K562 (cell line): ENCODE measurements around the gene RPS6KA4. TPM values are rescaled to one million over a fixed set of nuclear protein-coding genes. Genes with fewer than 3 reads are reported as not detected.
A peak's percentile ranks its signal among the peaks of the same experiment; 100 is the strongest.

ENCODE experiments used
- CBFA2T3 ChIP-seq: fragments of 450-650 bp; IDR thresholded peaks from 2 replicates; pipeline ENCODE4 v1.6.1; 2017
- CBX5 ChIP-seq: IDR thresholded peaks from 2 replicates; pipeline ENCODE4 v1.6.1; 2014; ENCODE audit warnings: low read depth, borderline replicate concordance
- DACH1 ChIP-seq: fragments of 450-650 bp; IDR thresholded peaks from 2 replicates; pipeline ENCODE4 v1.6.1; 2018; ENCODE audit not compliant: partially characterized antibody
- FOXA3 ChIP-seq, 2 experiments: fragments of 450-650 bp in 1 of 2; sonication (generic) in 1 of 2; formaldehyde crosslinking; IDR thresholded peaks in 1 of 2; conservative IDR thresholded peaks in 1 of 2; 2 replicates each; pipeline versions ENCODE4 v1.4.0 to v1.8.0; 2020 to 2022; ENCODE audit warnings: mild to moderate bottlenecking in 2 of 2, missing genetic modification reagents in 1 of 2
- FOXJ2 ChIP-seq: fragments of 200-800 bp; sonication (Bioruptor generic); IDR thresholded peaks from 2 replicates; pipeline ENCODE4 v1.6.1; 2016; ENCODE audit warnings: missing genetic modification characterization, missing compliant biosample characterization
- HNRNPK ChIP-seq: fragments of 200-400 bp; formaldehyde crosslinking; IDR thresholded peaks from one replicate; pipeline ENCODE4 v1.6.1; 2018; ENCODE audit warnings: mild to moderate bottlenecking, low read depth, low read length; ENCODE audit not compliant: poor library complexity, severe bottlenecking
- ID3 ChIP-seq, 2 experiments: fragments of 250-450 bp in 1 of 2; fragments of 450-650 bp in 1 of 2; sonication (Bioruptor Pico) in 1 of 2; IDR thresholded peaks; 2 replicates each; pipeline versions ENCODE4 v1.6.1 to v1.8.0; 2016 to 2021; ENCODE audit warnings: mild to moderate bottlenecking in 2 of 2, moderate library complexity in 2 of 2, missing compliant biosample characterization in 1 of 2, missing genetic modification characterization in 1 of 2
- NFXL1 ChIP-seq: fragments of 450-650 bp; formaldehyde crosslinking; IDR thresholded peaks from 2 replicates; pipeline ENCODE4 v1.4.0; 2021; ENCODE audit warnings: mild to moderate bottlenecking
- PHTF2 ChIP-seq: fragments of 250-450 bp; sonication (Bioruptor Pico); IDR thresholded peaks from 2 replicates; pipeline ENCODE4 v1.5.0; 2021; ENCODE audit warnings: mild to moderate bottlenecking
- PREB ChIP-seq: sonication (generic); formaldehyde crosslinking; IDR thresholded peaks from 2 replicates; pipeline ENCODE4 v1.8.1; 2023; ENCODE audit warnings: mild to moderate bottlenecking, missing genetic modification reagents
- SFPQ ChIP-seq: fragments of 200-400 bp; formaldehyde crosslinking; IDR thresholded peaks from 2 replicates; pipeline ENCODE4 v1.6.1; 2017; ENCODE audit warnings: mild to moderate bottlenecking, low read depth, low read length, moderate library complexity
- STAT6 ChIP-seq: sonication (generic); formaldehyde crosslinking; IDR thresholded peaks from 2 replicates; pipeline ENCODE4 v1.8.1; 2023; ENCODE audit warnings: mild to moderate bottlenecking, missing genetic modification reagents
- THRB ChIP-seq: fragments of 450-650 bp; formaldehyde crosslinking; conservative IDR thresholded peaks from 2 replicates; pipeline ENCODE4 v1.4.0; 2022; ENCODE audit warnings: mild to moderate bottlenecking, missing genetic modification characterization
- ZBTB49 ChIP-seq: sonication (generic); formaldehyde crosslinking; IDR thresholded peaks from 2 replicates; pipeline ENCODE4 v1.8.0; 2022; ENCODE audit warnings: missing genetic modification reagents, mild to moderate bottlenecking, borderline replicate concordance
- ZEB2 ChIP-seq: fragments of 450-650 bp; IDR thresholded peaks from 2 replicates; pipeline ENCODE4 v1.6.1; 2016
- ZNF143 ChIP-seq: sonication (generic); formaldehyde crosslinking; IDR thresholded peaks from 2 replicates; pipeline ENCODE4 v1.9.0; 2022; ENCODE audit warnings: mild to moderate bottlenecking, missing genetic modification reagents
- ZNF57 ChIP-seq: fragments of 450-650 bp; formaldehyde crosslinking; IDR thresholded peaks from 2 replicates; pipeline ENCODE4 v1.4.0; 2020; ENCODE audit warnings: mild to moderate bottlenecking, moderate library complexity
- polyA plus RNA-seq, 8 experiments: library from polyadenylated mRNA; depleted of rRNA in 4 of 8; stranded (reverse) in 5 of 8; unstranded in 3 of 8; fragments of >200 nt; fragmentation: Nextera tagmentation in 2 of 8; fragmentation: Illumina TruSeq in 1 of 8; extraction: Ambion mirVana in 2 of 8; extraction: Trizol in 1 of 8; gene quantifications; 2 replicates each; pipeline versions ENCODE4 v1.2.1 to v1.2.3, GENCODE V29; 2011 to 2014; ENCODE audit warnings: inconsistent platforms in 1 of 8, missing spikeins in 1 of 8
- total RNA-seq, 7 experiments: library from RNA; depleted of rRNA in 6 of 7; stranded (reverse); fragments of >200 nt in 6 of 7; fragmentation: Illumina TruSeq in 2 of 7; extraction: Trizol in 2 of 7; gene quantifications; 2 replicates each; pipeline versions ENCODE4 v1.2.1 to v1.2.3, GENCODE V29; 2011 to 2021; ENCODE audit warnings: low replicate concordance in 1 of 7

Gene RPS6KA4
- total and polyA plus RNA-seq, 9 of the 15 experiments (the other 6 are each of a cell fraction or from before 2014, with no cell fraction given) = 0.15 to 23.8 (median 9.8) TPM

- TF ChIP-seq CBX5 (no peak), PREB (CRISPR knock-in tag) (no peak), PHTF2 (CRISPR knock-in tag) (no peak), ZNF143 (CRISPR knock-in tag) (no peak), FOXA3 (CRISPR knock-in tag; conservative IDR thresholded peaks at IDR 0.05 in 1 of 2, IDR thresholded peaks at IDR 0.05 in 1 of 2) (peak in 1 of 2 experiments; percentile 43; a peak in 1 of 4 replicates), NFXL1 (CRISPR knock-in tag) (no peak), CBFA2T3 (peak; percentile 48), STAT6 (CRISPR knock-in tag) (no peak), ZBTB49 (no peak), ZNF57 (CRISPR knock-in tag) (no peak), HNRNPK (no peak), THRB (CRISPR knock-in tag) (no peak), ID3 (CRISPR knock-in tag; IDR thresholded peaks at IDR 0.05) (no peak), ID3 (tag; IDR thresholded peaks at IDR 0.05) (0 out of 2 replicates have a peak, but pooled peaks have one; percentile 20), ZEB2 (peak; percentile 70), DACH1 (no peak), SFPQ (no peak), FOXJ2 (tag) (no peak)
Measured at GRCh38 chr11:64316672-64317324, 42.2 kb upstream of the RPS6KA4 start (continued).
